HEK293 (cell line): Measurements from ENCODE around the gene LDLR.
A peak's percentile ranks its signal among the peaks of the same experiment; 100 is the strongest.

Experiments
- BCL11B ChIP-seq: fragments of 450-650 bp; formaldehyde crosslinking; IDR thresholded peaks from 2 replicates; pipeline ENCODE4 v1.5.1; 2016; ENCODE audit warnings: low read depth, missing biosample characterization, missing genetic modification characterization
- GFI1B ChIP-seq: fragments of 450-650 bp; formaldehyde crosslinking; IDR thresholded peaks from 2 replicates; pipeline ENCODE4 v1.5.1; 2016; ENCODE audit warnings: missing biosample characterization, missing genetic modification characterization
- GLIS2 ChIP-seq: fragments of 450-650 bp; formaldehyde crosslinking; IDR thresholded peaks from 2 replicates; pipeline ENCODE4 v1.5.1; 2016; ENCODE audit warnings: missing biosample characterization, missing genetic modification characterization
- HOXD13 ChIP-seq: sonication (generic); formaldehyde crosslinking; IDR thresholded peaks from 2 replicates; pipeline ENCODE4 v1.8.0; 2022; ENCODE audit warnings: missing genetic modification reagents, borderline replicate concordance
- IKZF3 ChIP-seq: fragments of 450-650 bp; IDR thresholded peaks from 2 replicates; pipeline ENCODE4 v1.5.0; 2018; ENCODE audit warnings: missing biosample characterization, mild to moderate bottlenecking, missing genetic modification characterization, moderate library complexity
- KLF8 ChIP-seq: fragments of 450-650 bp; formaldehyde crosslinking; IDR thresholded peaks from 2 replicates; pipeline ENCODE4 v1.5.1; 2016; ENCODE audit warnings: missing biosample characterization, missing genetic modification characterization
- PRDM1 ChIP-seq: fragments of 450-650 bp; formaldehyde crosslinking; IDR thresholded peaks from 2 replicates; pipeline ENCODE4; 2016; ENCODE audit warnings: missing biosample characterization, missing genetic modification characterization
- SCRT2 ChIP-seq: fragments of 450-650 bp; formaldehyde crosslinking; IDR thresholded peaks from 2 replicates; pipeline ENCODE4 v1.5.1; 2016; ENCODE audit warnings: missing biosample characterization, missing genetic modification characterization
- WT1 ChIP-seq: fragments of 450-650 bp; formaldehyde crosslinking; IDR thresholded peaks from 2 replicates; pipeline ENCODE4 v1.5.1; 2016; ENCODE audit warnings: missing biosample characterization, missing genetic modification characterization
- ZBTB1 ChIP-seq: fragments of 450-650 bp; formaldehyde crosslinking; IDR thresholded peaks from 2 replicates; pipeline ENCODE4 v1.5.1; 2016; ENCODE audit warnings: missing biosample characterization, missing genetic modification characterization
- ZBTB8A ChIP-seq: fragments of 450-650 bp; formaldehyde crosslinking; IDR thresholded peaks from 2 replicates; pipeline ENCODE4 v1.5.1; 2016; ENCODE audit warnings: missing biosample characterization, missing genetic modification characterization
- ZFP3 ChIP-seq: fragments of 450-650 bp; formaldehyde crosslinking; IDR thresholded peaks from 2 replicates; pipeline ENCODE4 v1.5.1; 2016; ENCODE audit warnings: low read depth, missing biosample characterization, missing genetic modification characterization
- ZNF132 ChIP-seq: fragments of 450-650 bp; formaldehyde crosslinking; IDR thresholded peaks from 2 replicates; pipeline ENCODE4 v1.5.1; 2017; ENCODE audit warnings: missing biosample characterization, missing genetic modification characterization, borderline replicate concordance
- ZNF184 ChIP-seq: fragments of 450-650 bp; IDR thresholded peaks from 2 replicates; pipeline ENCODE4 v1.5.1; 2018; ENCODE audit warnings: missing biosample characterization, mild to moderate bottlenecking, missing genetic modification characterization
- ZNF214 ChIP-seq: fragments of 450-650 bp; formaldehyde crosslinking; IDR thresholded peaks from 2 replicates; pipeline ENCODE4 v1.5.1; 2017; ENCODE audit warnings: missing biosample characterization, mild to moderate bottlenecking, missing genetic modification characterization, borderline replicate concordance
- ZNF239 ChIP-seq: fragments of 450-650 bp; formaldehyde crosslinking; IDR thresholded peaks from 2 replicates; pipeline ENCODE4 v1.5.1; 2016; ENCODE audit warnings: missing biosample characterization, missing genetic modification characterization
- ZNF391 ChIP-seq: fragments of 450-650 bp; formaldehyde crosslinking; IDR thresholded peaks from 2 replicates; pipeline ENCODE4 v1.5.1; 2016; ENCODE audit warnings: low read depth, missing biosample characterization, missing genetic modification characterization, borderline replicate concordance
- ZNF433 ChIP-seq: fragments of 450-650 bp; formaldehyde crosslinking; IDR thresholded peaks from 2 replicates; pipeline ENCODE4 v1.5.1; 2016; ENCODE audit warnings: missing biosample characterization, missing genetic modification characterization, low read depth
- ZNF473 ChIP-seq: fragments of 450-650 bp; formaldehyde crosslinking; IDR thresholded peaks from 2 replicates; pipeline ENCODE4 v1.5.1; 2017; ENCODE audit warnings: missing biosample characterization, missing genetic modification characterization
- ZNF501 ChIP-seq: fragments of 450-650 bp; formaldehyde crosslinking; IDR thresholded peaks from 2 replicates; pipeline ENCODE4 v1.5.1; 2016; ENCODE audit warnings: missing biosample characterization, missing genetic modification characterization
- ZNF529 ChIP-seq: fragments of 450-650 bp; formaldehyde crosslinking; IDR thresholded peaks from 2 replicates; pipeline ENCODE4 v1.5.1; 2017; ENCODE audit warnings: missing genetic modification characterization, missing biosample characterization; ENCODE audit not compliant: insufficient replicate concordance
- ZNF530 ChIP-seq: fragments of 450-650 bp; formaldehyde crosslinking; IDR thresholded peaks from 2 replicates; pipeline ENCODE4 v1.5.1; 2016; ENCODE audit warnings: low read depth, missing biosample characterization, missing genetic modification characterization
- ZNF548 ChIP-seq: fragments of 450-650 bp; formaldehyde crosslinking; IDR thresholded peaks from 2 replicates; pipeline ENCODE4 v1.5.1; 2016; ENCODE audit warnings: missing biosample characterization, missing genetic modification characterization
- ZNF555 ChIP-seq: fragments of 450-650 bp; formaldehyde crosslinking; conservative IDR thresholded peaks from 2 replicates; pipeline ENCODE4 v1.5.1; 2017; ENCODE audit warnings: missing biosample characterization, mild to moderate bottlenecking, missing genetic modification characterization, inconsistent platforms
- ZNF571 ChIP-seq: fragments of 450-650 bp; formaldehyde crosslinking; IDR thresholded peaks from 2 replicates; pipeline ENCODE4 v1.5.0; 2017; ENCODE audit warnings: missing biosample characterization, missing genetic modification characterization
- ZNF624 ChIP-seq: fragments of 450-650 bp; formaldehyde crosslinking; IDR thresholded peaks from 2 replicates; pipeline ENCODE4 v1.5.1; 2017; ENCODE audit warnings: missing biosample characterization, missing genetic modification characterization
- ZNF658 ChIP-seq: fragments of 450-650 bp; formaldehyde crosslinking; IDR thresholded peaks from 2 replicates; pipeline ENCODE4; 2016; ENCODE audit warnings: missing biosample characterization, missing genetic modification characterization
- TF ChIP-seq, protein P1 (sequence below): fragments of 450-650 bp; IDR thresholded peaks from 2 replicates; pipeline ENCODE4 v1.5.1; 2018; ENCODE audit warnings: missing biosample characterization, mild to moderate bottlenecking, missing genetic modification characterization
- TF ChIP-seq, protein P2 (sequence below): fragments of 450-650 bp; formaldehyde crosslinking; IDR thresholded peaks from 2 replicates; pipeline ENCODE4 v1.5.1; 2016; ENCODE audit warnings: missing biosample characterization, missing genetic modification characterization
- TF ChIP-seq, protein P3 (sequence below): fragments of 450-650 bp; formaldehyde crosslinking; IDR thresholded peaks from 2 replicates; pipeline ENCODE4 v1.5.1; 2016; ENCODE audit warnings: missing biosample characterization, missing genetic modification characterization
- TF ChIP-seq, protein P4 (sequence below): fragments of 450-650 bp; formaldehyde crosslinking; IDR thresholded peaks from 2 replicates; pipeline ENCODE4 v1.5.1; 2016; ENCODE audit warnings: missing biosample characterization, missing genetic modification characterization
- TF ChIP-seq, protein P5 (sequence below): fragments of 450-650 bp; formaldehyde crosslinking; IDR thresholded peaks from 2 replicates; pipeline ENCODE4 v1.5.1; 2016; ENCODE audit warnings: missing biosample characterization, missing genetic modification characterization

The LDLR gene

DNA sequence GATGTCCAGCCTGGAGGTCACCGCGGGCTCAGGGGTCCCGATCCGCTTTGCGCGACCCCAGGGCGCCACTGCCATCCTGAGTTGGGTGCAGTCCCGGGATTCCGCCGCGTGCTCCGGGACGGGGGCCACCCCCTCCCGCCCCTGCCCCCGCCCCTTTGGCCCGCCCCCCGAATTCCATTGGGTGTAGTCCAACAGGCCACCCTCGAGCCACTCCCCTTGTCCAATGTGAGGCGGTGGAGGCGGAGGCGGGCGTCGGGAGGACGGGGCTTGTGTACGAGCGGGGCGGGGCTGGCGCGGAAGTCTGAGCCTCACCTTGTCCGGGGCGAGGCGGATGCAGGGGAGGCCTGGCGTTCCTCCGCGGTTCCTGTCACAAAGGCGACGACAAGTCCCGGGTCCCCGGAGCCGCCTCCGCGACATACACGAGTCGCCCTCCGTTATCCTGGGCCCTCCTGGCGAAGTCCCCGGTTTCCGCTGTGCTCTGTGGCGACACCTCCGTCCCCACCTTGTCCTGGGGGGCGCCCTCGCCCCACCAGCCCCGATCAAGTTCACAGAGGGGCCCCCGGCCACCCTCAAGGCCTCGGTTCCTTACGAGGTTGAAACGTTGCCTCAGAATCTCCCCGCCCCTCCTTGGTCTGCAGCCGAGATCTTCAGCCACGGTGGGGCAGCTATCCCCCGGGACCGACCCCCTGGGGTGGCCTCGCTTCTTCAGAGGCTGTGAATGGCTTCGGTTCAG, 1.2 kb downstream of the LDLR start (continued):
- no peak for TF ChIP-seq WT1 (tag by site-specific recombination)
- TF ChIP-seq ZFP3 (tag by site-specific recombination): no peak
- no peak for TF ChIP-seq ZNF555
- TF ChIP-seq PRDM1 (tag by site-specific recombination): no peak
- no peak for TF ChIP-seq BCL11B (tag by site-specific recombination)
- no peak; the same call in 1 of the 2 replicates for TF ChIP-seq ZNF391 (tag by site-specific recombination)
- TF ChIP-seq ZNF571 (tag by site-specific recombination): no peak
- no peak for TF ChIP-seq ZNF184
- TF ChIP-seq ZNF214: no peak
- TF ChIP-seq, protein P1, sequence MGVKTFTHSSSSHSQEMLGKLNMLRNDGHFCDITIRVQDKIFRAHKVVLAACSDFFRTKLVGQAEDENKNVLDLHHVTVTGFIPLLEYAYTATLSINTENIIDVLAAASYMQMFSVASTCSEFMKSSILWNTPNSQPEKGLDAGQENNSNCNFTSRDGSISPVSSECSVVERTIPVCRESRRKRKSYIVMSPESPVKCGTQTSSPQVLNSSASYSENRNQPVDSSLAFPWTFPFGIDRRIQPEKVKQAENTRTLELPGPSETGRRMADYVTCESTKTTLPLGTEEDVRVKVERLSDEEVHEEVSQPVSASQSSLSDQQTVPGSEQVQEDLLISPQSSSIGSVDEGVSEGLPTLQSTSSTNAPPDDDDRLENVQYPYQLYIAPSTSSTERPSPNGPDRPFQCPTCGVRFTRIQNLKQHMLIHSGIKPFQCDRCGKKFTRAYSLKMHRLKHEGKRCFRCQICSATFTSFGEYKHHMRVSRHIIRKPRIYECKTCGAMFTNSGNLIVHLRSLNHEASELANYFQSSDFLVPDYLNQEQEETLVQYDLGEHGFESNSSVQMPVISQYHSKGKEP: no peak
- TF ChIP-seq IKZF3 (tag by site-specific recombination): peak; percentile 92
- no peak for TF ChIP-seq ZNF658 (tag by site-specific recombination)
- TF ChIP-seq, protein P2, sequence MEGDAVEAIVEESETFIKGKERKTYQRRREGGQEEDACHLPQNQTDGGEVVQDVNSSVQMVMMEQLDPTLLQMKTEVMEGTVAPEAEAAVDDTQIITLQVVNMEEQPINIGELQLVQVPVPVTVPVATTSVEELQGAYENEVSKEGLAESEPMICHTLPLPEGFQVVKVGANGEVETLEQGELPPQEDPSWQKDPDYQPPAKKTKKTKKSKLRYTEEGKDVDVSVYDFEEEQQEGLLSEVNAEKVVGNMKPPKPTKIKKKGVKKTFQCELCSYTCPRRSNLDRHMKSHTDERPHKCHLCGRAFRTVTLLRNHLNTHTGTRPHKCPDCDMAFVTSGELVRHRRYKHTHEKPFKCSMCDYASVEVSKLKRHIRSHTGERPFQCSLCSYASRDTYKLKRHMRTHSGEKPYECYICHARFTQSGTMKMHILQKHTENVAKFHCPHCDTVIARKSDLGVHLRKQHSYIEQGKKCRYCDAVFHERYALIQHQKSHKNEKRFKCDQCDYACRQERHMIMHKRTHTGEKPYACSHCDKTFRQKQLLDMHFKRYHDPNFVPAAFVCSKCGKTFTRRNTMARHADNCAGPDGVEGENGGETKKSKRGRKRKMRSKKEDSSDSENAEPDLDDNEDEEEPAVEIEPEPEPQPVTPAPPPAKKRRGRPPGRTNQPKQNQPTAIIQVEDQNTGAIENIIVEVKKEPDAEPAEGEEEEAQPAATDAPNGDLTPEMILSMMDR: peak; percentile 86
- TF ChIP-seq ZNF239: no peak
- no peak for TF ChIP-seq ZNF433 (tag by site-specific recombination)
- TF ChIP-seq GFI1B (tag by site-specific recombination): no peak
- TF ChIP-seq, protein P3, sequence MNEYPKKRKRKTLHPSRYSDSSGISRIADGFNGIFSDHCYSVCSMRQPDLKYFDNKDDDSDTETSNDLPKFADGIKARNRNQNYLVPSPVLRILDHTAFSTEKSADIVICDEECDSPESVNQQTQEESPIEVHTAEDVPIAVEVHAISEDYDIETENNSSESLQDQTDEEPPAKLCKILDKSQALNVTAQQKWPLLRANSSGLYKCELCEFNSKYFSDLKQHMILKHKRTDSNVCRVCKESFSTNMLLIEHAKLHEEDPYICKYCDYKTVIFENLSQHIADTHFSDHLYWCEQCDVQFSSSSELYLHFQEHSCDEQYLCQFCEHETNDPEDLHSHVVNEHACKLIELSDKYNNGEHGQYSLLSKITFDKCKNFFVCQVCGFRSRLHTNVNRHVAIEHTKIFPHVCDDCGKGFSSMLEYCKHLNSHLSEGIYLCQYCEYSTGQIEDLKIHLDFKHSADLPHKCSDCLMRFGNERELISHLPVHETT (tag by site-specific recombination): no peak; the same call in 1 of the 2 replicates
- TF ChIP-seq SCRT2 (tag by site-specific recombination): no peak
- TF ChIP-seq ZNF132 (tag by site-specific recombination): no peak
- peak; percentile 76 for TF ChIP-seq KLF8 (tag by site-specific recombination)
- TF ChIP-seq, protein P4, sequence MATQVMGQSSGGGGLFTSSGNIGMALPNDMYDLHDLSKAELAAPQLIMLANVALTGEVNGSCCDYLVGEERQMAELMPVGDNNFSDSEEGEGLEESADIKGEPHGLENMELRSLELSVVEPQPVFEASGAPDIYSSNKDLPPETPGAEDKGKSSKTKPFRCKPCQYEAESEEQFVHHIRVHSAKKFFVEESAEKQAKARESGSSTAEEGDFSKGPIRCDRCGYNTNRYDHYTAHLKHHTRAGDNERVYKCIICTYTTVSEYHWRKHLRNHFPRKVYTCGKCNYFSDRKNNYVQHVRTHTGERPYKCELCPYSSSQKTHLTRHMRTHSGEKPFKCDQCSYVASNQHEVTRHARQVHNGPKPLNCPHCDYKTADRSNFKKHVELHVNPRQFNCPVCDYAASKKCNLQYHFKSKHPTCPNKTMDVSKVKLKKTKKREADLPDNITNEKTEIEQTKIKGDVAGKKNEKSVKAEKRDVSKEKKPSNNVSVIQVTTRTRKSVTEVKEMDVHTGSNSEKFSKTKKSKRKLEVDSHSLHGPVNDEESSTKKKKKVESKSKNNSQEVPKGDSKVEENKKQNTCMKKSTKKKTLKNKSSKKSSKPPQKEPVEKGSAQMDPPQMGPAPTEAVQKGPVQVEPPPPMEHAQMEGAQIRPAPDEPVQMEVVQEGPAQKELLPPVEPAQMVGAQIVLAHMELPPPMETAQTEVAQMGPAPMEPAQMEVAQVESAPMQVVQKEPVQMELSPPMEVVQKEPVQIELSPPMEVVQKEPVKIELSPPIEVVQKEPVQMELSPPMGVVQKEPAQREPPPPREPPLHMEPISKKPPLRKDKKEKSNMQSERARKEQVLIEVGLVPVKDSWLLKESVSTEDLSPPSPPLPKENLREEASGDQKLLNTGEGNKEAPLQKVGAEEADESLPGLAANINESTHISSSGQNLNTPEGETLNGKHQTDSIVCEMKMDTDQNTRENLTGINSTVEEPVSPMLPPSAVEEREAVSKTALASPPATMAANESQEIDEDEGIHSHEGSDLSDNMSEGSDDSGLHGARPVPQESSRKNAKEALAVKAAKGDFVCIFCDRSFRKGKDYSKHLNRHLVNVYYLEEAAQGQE (tag by site-specific recombination): peak; percentile 21; the same call in 1 of the 2 replicates
- no peak for TF ChIP-seq ZNF548 (tag by site-specific recombination)
- TF ChIP-seq ZBTB1 (tag by site-specific recombination): no peak
- no peak for TF ChIP-seq HOXD13 (CRISPR knock-in tag)
- TF ChIP-seq, protein P5, sequence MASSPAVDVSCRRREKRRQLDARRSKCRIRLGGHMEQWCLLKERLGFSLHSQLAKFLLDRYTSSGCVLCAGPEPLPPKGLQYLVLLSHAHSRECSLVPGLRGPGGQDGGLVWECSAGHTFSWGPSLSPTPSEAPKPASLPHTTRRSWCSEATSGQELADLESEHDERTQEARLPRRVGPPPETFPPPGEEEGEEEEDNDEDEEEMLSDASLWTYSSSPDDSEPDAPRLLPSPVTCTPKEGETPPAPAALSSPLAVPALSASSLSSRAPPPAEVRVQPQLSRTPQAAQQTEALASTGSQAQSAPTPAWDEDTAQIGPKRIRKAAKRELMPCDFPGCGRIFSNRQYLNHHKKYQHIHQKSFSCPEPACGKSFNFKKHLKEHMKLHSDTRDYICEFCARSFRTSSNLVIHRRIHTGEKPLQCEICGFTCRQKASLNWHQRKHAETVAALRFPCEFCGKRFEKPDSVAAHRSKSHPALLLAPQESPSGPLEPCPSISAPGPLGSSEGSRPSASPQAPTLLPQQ (tag by site-specific recombination): peak; percentile 75
- no peak for TF ChIP-seq ZNF530
- no peak for TF ChIP-seq ZNF529 (tag by site-specific recombination)
- TF ChIP-seq GLIS2 (tag by site-specific recombination): peak; percentile 94
- TF ChIP-seq ZNF501: 0 out of 2 replicates have a peak, but pooled peaks have one; percentile 19
- peak; percentile 79 for TF ChIP-seq ZBTB8A (tag by site-specific recombination)
- no peak for TF ChIP-seq ZNF624 (tag by site-specific recombination)
- no peak for TF ChIP-seq ZNF473 (tag by site-specific recombination)
